Measurements from ENCODE around the gene PLA2G4E.

PLA2G4E gene, protein sequence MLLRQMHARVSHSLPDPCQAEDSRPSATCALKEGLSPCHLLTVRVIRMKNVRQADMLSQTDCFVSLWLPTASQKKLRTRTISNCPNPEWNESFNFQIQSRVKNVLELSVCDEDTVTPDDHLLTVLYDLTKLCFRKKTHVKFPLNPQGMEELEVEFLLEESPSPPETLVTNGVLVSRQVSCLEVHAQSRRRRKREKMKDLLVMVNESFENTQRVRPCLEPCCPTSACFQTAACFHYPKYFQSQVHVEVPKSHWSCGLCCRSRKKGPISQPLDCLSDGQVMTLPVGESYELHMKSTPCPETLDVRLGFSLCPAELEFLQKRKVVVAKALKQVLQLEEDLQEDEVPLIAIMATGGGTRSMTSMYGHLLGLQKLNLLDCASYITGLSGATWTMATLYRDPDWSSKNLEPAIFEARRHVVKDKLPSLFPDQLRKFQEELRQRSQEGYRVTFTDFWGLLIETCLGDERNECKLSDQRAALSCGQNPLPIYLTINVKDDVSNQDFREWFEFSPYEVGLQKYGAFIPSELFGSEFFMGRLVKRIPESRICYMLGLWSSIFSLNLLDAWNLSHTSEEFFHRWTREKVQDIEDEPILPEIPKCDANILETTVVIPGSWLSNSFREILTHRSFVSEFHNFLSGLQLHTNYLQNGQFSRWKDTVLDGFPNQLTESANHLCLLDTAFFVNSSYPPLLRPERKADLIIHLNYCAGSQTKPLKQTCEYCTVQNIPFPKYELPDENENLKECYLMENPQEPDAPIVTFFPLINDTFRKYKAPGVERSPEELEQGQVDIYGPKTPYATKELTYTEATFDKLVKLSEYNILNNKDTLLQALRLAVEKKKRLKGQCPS

DNA sequence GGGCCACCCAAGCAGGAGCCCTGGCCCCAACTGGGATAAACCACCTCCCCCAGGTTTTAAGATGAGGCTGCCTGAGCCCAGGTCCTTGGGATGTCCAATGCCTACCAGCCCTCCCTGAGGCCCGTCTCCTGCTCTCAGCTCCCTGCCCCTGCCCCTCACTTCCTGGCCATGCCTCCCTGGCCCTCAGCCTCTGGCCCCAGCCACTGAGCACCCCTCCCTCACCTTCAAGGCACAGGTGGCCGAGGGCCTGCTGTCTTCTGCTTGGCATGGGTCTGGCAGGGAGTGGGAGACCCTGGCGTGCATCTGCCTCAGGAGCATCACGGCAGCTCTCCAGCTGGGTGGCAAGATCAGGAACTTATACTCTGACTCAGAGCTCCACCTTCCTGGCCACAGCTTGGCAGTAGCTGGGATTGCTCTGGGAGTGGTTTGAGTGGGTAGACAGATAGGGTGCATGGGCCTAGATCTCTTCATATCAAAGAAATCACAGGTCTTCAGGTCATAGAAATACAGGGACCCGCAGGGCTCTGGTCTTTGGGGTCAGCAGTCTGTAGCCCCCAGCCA lies at the start of gene PLA2G4E:
PLA2G4E (minus strand) TSS at position 330 of the 561 bp plus-strand sequence; CDS start at position 318, 12 bp downstream.
- no peak for DNase-seq (ENCODE audit: low read depth)

DNA sequence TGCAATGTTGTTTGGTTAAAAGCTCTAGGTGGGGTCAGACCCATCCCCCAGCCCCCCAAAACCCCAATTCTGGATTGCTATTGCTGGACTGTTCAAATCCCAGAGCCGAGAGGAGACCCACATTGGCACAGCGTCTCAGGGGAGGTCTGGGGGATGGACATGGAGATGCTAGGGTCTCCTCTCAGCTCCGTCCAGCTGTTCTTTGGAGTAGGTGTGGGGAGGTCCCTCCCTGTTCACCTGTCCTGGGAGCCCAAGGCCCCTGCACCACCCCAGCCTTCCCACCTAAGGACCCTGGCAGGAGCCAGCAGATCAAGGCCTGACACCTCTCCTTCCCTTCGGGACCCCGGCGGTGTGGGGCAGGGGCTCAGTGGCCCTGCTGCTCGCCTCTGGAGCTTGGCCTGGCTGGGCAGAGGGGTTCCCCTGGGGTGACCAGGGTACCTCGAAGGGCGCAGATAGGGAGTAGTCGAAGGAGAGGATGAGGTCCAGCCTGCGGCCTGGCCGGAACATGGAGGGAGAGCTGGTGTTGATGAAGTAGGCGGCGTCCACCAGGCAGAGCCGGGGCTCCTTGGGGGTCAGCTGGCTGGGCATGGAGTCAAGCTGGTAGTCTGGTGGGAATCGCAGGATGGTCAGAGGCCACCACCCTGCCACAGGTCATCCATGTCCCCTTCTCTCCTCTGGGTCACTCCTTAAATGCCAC lies 49.6 kb upstream of the PLA2G4E start:
- DNase-seq (ENCODE audit: low read depth) = no peak

DNA sequence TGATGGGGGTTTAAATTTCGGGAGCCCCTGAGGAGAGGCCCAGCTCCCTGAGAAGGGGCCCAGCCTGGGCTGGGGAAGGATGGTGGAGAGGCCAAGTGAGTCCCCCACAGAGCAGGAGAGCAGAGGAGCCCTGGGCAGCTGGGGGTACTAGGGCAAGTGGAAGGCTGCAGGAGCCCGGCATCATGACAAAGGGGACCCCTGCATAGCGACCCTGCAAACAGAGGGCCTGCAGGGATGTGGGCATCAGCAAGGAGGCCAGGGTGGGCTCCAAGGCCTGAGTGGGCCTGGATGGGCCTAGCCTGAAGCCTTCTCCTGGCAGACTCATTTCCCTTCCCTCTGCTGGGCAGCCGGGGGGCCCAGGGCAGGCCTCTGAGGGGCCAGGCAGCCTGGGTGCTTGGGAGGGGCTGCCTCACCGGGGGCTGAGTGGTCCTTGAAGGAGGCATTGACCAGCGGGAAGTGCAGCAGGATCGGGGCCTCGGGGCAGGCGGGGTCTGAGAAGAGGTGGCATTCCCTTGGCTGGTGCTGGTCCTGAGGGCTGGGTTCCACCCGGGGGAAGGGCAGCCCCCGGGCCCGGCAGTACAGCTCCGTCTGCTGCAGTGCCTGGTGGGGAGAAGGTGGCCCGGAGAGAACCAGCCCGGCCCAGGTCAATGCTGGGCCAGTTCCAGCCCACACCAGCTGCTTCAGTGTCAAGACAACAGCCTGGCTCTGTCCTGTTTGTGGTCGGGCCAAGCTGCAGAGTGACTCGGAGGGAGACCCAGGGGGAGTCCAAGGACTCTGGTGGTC lies 48.8 kb upstream of the PLA2G4E start:
- no peak for DNase-seq (ENCODE audit: low read depth)

DNA sequence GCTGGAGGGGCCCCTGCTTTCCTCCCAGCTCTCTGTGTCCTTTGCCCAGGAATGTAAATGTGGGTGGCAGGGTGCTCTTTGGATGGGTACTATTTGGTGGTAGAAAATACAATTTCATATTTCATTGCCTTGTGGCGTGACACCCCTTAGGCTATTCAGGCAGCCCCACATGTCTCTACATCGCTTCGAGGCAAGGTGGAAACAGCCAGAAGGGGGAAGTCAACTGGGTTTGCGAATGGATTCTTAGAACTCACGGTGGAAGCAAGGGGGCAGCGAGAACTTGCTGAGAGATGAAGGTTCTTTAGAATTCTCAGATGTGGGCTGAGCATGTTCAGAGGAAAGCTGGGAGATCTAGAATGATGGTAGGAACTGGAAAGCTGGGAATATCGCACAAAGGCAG lies 48.2 kb upstream of the PLA2G4E start:
- no peak for DNase-seq (ENCODE audit: low read depth)

DNA sequence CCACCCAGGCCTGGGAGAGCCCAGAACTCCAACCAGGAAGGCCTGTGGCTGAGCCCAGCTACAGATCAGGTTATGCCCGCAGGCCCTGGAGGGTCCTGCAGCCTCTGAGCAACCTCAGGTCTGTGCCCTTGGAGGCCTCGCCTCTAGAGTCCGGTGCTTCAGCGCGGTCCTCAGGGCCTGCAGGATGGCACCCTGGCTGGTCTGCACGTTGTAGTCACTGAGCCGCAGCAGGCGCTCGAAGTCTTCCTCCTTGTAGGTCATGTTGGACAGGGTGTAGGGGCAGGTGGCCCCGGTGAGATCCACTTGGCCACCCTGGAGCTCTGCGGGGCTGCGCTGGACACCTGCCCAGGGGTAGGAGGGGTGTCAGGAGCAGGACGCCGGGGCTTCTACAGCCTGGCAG lies 47.8 kb upstream of the PLA2G4E start:
- no peak for DNase-seq (ENCODE audit: low read depth)

DNA sequence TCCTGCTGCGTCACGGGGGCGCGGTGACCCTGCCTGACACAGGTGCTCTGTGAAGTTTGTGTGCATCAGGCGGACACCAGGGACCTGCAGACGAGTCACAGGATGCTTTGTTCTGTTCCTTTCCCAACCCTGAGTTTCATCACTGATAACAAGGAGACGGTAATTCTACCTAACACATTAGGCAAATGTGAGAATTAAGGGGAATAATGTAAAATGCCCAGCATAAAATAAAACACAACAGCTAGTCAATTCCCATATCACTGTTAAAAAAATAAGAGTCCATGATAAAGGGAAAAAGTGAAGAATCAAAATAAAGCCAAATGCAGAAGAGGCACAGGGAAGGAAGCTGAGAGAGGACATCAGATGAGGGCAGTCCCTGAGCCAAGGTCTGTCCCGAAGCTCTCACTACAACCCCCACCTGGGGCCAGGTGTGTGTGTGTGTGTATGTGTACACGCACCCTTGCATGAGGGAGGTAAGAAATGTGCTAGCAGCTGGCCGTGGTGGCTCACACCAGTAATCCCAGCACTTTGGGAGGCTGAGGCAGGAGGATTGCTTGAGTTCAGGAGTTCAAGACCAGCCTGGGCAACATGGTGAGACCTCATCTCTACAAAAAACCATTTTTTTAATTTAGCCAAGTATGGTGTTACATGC lies 46.0 kb upstream of the PLA2G4E start:
- no peak for DNase-seq (ENCODE audit: low read depth)

DNA sequence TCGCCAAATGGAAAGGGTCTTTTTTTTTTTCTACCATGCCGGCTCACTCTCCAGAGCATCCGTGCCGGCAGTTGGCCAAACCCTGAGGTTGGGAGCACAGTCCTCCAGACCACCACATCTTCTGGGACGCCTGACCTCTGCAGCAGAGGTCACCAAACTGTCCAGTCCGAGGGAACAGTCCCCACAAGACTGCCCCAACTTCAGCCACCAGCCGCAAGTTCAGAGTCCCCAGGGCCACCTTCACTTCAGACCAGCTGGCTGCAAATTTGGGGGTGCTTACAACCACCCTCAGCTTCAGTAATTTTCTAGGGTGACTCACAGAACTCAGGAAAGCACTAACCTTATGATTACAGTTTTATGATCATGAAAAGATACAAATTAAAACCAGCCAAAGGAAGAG lies 44.6 kb upstream of the PLA2G4E start:
- DNase-seq (ENCODE audit: low read depth) = no peak

DNA sequence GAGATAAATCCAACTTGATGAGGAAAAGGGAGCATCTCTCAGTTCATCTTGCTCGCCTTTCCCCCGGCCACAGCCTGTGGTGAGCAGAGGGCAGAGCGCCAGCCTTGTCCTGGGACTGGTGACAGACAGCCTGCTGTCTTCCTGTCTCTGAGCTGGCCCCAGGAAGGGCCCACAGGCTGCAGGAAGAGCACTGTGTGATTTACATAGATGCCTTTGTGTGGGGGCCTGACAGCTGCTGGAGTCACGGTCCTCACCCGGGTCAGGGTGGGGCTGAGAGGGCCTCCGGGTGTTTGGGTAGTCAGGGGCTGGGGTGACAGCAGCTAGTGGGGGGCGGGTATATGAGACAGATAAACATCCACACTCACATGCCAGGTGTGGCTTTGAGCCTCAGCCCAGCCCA lies 44.2 kb upstream of the PLA2G4E start:
- no peak for DNase-seq (ENCODE audit: low read depth)

DNA sequence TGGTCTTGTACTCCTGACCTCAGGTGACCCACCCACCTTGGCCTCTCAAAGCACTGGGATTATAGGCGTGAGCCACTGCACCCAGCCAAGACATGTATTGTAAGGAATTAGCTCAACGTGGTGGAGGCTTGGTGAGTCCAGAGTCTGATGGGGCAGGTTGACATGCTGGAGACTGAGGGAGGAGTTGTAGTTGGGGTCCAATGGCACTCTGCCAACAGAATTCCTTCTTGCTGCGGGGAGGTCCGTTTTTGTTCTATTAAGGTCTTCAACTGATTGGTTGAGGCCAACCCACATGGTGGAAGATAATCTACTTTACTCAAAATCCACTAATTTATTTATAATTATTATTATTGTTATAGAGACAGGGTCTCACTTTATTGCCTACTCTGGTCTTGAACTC lies 43.4 kb upstream of the PLA2G4E start:
- no peak for DNase-seq (ENCODE audit: low read depth)

DNA sequence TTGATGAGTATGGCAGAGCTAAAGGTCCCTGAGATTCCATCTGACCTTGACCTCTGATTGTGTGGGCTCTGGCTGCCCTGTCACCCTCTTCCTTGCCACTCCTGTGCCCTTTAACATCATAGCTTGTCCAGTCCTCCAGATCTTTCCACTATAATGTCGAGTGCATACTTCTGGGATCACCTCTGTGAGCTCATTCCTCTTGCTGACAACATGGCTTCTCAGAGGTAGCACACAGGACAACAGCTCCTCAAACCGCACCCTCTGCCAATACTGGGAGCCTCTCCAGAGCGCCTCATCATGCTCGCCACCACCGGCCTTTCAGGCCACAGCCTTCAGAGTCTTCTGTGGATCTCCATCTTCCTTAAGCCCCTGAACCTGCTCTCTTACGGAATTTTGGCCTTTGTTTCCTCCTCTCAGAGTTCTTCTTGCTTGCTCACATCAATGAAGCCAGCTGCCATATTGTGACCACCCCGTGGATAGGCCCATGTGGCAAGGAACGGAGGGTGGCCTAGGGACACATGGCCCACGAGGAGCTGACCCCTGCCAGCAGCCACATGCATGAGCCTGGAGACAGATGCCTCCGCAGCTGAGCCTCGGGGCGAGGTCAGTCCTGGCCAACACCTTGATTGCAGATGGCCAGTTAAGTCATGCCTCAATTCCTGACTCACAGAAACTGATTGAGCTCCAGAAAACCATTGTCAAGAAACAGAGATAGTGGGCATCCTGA lies 42.4 kb upstream of the PLA2G4E start:
- no peak for DNase-seq (ENCODE audit: low read depth)

DNA sequence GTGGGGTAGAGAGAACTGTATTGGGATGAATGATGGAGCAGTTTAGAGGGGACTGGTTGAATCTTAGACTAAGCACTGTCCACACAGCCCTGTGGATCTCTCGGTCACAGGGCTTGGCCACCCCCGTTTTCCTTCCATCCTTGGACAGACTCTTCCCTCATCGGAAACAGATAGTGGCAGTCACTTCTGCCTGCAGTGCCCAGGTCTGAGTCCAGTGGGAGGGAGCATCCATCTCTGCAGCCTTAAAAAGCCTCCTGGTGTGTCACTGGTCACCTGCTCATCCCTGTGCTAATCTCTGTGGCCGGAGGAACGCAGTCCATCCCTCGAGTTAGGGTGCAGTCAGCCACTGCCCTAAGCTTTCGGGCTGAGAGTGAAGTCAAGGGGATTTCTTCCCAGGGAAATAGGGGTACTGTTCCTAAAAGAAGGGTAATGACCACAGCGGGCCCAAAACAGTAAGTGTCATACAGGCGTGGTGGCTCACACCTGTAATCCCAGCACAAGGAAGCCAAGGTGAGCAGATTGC lies 41.5 kb upstream of the PLA2G4E start:
- no peak for DNase-seq (ENCODE audit: low read depth)

DNA sequence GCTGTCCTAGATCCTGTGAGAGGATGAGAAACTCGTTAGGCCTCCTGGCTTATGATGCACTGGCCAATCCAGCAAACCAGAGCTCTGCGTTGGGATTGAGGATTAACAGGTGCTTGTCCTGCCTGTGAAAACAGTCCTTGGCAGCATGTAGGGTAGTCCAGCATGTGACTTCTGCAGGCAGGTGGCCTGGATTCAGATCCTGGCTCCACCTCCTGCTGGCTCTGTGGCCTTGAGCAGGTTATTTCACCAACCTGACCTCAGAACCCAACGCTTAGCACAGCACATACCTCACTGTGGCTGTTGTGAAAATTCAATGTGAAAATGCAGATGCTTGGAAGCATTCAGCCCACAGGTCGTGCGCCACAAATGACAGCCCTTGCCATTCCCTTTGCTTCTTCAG lies 40.0 kb upstream of the PLA2G4E start:
- DNase-seq (ENCODE audit: low read depth) = no peak

DNA sequence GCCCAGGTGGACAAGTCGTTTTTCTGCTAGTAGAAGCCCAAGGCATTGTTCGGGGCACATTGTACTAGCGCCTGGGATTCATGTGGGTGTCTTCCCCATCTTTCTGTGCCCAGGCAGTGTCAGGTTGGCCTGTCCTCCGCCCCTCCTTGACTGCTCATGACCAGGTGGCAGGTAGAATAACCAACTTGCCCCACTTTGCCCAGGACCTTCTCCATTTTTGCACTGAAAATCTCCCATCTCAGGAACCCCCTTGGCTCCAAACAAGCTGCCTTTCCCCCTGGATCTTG lies 39.6 kb upstream of the PLA2G4E start:
- DNase-seq (ENCODE audit: low read depth) = no peak

DNA sequence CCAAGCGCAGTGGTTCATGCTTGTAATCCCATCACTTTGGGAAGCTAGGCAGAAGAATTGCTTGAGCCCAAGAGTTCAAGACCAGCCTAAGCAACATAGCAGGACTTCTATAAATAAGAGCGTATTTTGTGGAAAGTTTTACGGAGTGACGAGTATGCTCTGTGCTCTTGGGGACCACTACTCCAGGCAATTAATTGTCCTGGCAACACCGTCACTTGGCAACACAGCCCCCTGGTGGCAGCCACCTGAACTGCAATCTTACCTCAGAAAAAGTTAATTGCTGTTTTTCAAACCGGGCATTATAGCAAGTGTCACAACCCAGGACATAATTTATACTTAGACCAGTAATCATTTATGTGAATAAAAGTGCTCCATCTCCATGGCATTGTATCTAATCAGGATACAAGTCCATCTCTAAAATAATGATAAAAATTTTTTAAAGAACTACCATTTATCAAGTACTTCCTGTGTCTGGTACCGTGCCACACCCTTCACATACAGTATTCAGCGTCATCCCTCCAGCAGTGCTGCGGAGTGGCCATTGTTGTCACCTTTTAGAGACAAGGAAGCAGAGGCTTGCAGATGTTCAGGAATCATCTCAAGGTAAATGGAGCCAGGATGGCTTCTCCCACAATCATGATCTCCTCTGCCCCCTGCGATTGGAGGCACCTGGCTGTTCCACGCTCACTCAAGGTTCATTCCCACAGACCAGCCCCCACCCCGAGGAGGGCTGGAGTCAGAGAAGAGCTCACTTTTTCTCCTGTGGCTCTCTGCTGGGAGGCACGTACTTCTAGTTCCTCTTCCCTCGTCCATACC lies 39.0 kb upstream of the PLA2G4E start:
- peak; percentile 57 for DNase-seq (ENCODE audit: low read depth)

DNA sequence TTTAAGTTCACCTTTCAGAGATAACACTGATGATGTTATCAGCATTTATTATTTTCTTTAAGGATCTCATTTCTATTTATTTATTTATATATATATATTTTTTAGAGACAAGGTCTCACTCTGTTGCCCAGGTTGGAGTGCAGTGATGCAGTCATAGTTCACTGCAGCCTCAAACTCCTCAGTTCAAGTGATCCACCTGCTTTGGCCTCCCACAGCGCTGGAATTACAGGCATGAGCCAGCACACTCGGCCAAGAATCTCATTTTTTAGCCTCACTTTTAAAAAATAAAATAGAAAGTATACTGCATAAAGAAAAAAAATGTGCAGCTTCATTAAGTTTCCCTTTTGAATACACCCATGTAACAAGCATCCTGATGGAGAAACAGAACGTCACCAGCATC lies 37.9 kb upstream of the PLA2G4E start:
- no peak for DNase-seq (ENCODE audit: low read depth)

DNA sequence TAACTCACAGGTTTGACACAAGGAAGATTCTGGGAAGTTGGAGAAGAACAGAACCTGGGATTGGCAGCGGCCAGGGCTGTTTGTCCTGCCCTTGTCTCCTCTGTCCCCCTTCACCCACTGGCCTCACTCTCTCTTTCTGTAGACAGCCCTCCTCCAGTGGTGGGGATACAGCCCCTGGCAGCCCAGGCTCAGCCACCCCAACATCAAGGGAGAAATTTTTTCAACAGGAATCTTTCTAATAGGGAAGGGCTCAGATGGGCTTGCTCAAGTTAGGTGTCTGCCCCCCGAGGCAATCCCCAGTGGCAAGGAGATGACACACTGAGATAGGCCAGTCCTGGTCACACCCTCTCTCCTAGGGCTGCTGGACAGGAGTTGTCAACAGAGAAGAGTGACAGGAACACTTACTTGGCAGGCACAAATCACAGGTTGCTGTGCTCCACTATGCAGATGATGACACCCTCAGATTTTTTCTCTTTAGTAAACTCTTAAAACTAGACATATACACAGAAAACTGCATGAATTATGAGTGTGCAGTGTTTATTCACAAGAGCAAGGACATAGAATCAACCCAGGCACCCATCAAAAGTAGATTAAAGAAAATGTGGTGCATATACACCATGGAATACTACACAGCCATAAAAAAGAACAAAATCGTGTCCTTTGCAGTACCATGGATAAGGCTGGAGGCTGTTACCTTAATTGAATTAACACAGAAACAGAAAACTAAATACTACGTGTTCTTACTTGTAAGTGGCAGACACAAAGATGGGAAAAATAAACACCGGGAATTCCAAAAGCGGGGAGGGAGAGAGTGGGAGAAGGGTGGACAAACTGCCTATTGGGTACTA lies 37.2 kb upstream of the PLA2G4E start:
- no peak for DNase-seq (ENCODE audit: low read depth)

DNA sequence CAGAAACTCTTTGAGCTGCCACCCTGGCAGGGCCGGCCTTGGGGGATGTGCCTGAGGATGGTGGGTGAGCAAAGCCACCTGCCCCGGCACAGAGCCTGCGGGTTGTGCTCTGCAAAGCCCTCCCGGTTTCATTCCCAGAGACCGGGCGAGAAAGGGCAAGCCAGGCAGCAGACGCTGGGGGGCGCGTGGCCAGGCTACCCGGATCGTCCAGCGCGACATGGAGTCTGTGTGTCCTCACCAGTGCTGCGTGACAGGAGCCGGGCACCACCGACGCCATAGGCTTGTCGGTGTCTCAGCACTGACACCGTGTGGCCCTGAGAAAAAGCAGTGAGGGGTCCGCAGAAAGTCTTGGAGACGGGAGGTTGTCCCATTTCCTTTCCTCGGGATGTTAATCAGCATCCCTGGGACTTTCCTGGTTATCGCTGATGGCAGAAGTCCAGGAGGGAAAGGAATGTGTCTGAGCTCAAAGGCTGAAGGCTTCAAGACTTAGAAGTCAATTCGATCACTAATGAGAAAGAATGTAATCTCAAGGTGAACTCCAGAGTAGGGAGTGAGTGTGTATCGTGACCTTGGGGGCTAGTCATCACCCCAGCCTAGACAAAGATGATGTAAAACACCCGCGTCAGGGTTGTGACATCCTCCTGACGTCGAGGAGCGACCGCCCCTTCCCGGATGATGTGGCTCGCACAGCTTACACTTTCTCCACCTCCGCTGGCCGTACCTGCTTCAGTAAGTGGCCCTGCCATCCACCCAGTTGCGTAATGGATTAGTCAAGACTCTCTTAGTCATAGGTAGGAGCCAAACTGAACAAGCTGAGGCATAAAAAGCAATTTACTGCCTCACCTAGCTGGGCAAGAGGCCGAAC lies 36.3 kb upstream of the PLA2G4E start:
- peak; percentile 28 for DNase-seq (ENCODE audit: low read depth)

DNA sequence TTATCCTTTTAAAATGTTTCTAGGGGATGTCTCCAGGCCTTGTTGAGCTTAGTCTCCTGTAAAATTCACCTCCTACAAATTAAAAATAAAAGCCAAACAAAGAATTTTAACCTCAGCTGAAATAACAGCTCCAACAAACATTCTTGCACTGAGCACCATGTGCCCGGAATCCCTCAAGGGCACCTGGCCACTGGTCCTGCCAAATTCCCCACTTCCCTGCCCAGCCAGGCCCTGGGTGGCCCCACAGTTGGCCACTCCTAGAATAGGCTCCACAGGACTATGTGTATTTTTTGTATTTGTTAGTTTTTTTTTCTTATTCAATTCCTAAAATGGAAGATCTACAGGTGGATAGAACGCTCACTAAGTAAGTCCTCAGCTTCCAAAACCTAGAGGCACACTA lies 33.1 kb upstream of the PLA2G4E start:
- no peak for DNase-seq (ENCODE audit: low read depth)

Measured in activated T-cell treated with anti-CD3 and anti-CD28 coated beads for 24 hours (primary cell).